Mucosa of descending colon (tissue), 3 donors: ENCODE data around the gene ZNF331. TPM values are rescaled to one million over a fixed set of nuclear protein-coding genes. Genes with fewer than 3 reads are reported as not detected.

Experiments used
- ATAC-seq: fragments of 200-7000 bp; cut with Tn5 transposase; one replicate; pipeline ENCODE4 v1.9.1; 2020; ENCODE audit warnings: mild to moderate bottlenecking, moderate library complexity
- DNase-seq, 3 donors: peaks; one replicate each; pipeline ENCODE4 v3.0.0-alpha.2; 2020
- H3K36me3 ChIP-seq: fragments of 200-600 bp; one replicate; pipeline ENCODE4 v1.8.0; 2021; ENCODE audit warnings: low read depth, mild to moderate bottlenecking
- H3K4me1 ChIP-seq: fragments of 200-600 bp; one replicate; pipeline ENCODE4 v1.8.0; 2021; ENCODE audit warnings: low read depth, mild to moderate bottlenecking
- H3K4me3 ChIP-seq: fragments of 200-600 bp; one replicate; pipeline ENCODE4 v1.8.0; 2021; ENCODE audit warnings: mild to moderate bottlenecking
- H3K9me3 ChIP-seq: fragments of 200-600 bp; one replicate; pipeline ENCODE4 v1.8.0; 2021; ENCODE audit warnings: mild to moderate bottlenecking
- CTCF ChIP-seq: fragments of 200-600 bp; IDR thresholded peaks from one replicate; pipeline ENCODE4 v1.8.0; 2022; ENCODE audit warnings: antibody characterized with exemption, mild to moderate bottlenecking
- intact Hi-C, 2 donors: fragments of 100-400 bp; cut with DNase I in 1 of 2; cut with micrococcal nuclease in 1 of 2; formaldehyde crosslinking; loops; one replicate each; pipeline versions ENCODE4 v1.11.0 to v1.11.1; 2022; cut with DNase I, micrococcal nuclease
- total RNA-seq, 3 donors: library from RNA; stranded (reverse); fragmentation: NEBNext Ultra II Directional in 2 of 3; extraction: Animal tissue kit (Norgen Biotek cat#: 25700) in 2 of 3; gene quantifications; one replicate each; pipeline versions ENCODE4 v1.2.1 to v1.2.4, GENCODE V29; 2021 to 2023
- donor health status: DM: no; HTN: no; CAD: no; lungs with moderate emphysema.
- donor health status: DM: no; HTN: no; CAD: no.
- donor health status: DM: no; HTN: yes; CAD: no.

The ZNF331 gene
- total RNA-seq, 3 donors from 2014 or later, result 4.6 to 18.8 (median 6.1) TPM

- no peaks in the 10 kb centered on the region for H3K4me1 ChIP-seq
- no peaks in the 10 kb centered on the region for H3K36me3 ChIP-seq
- ATAC-seq, result no peak
- no peak for DNase-seq
- TF ChIP-seq CTCF, result no peak
- H3K9me3 ChIP-seq, result peaks cover 16% of the 10 kb centered on the region
- intact Hi-C loops, result no loop called here
- no peak overlapping the region for H3K4me3 ChIP-seq
Measured at GRCh38 chr19:53530622-53531021, 7.3 kb upstream of the ZNF331 start.

- Histone ChIP-seq H3K36me3 (no peaks in the 10 kb centered on the region), H3K4me3 (no peak overlapping the region), H3K9me3 (peaks cover 8% of the 10 kb centered on the region), H3K4me1 (no peaks in the 10 kb centered on the region)
- DNase-seq (no peak), ATAC-seq (no peak)
- intact Hi-C loops, result no loop called here
- no peak for TF ChIP-seq CTCF
Measured at GRCh38 chr19:53531457-53531856, 6.5 kb upstream of the ZNF331 start.

DNA sequence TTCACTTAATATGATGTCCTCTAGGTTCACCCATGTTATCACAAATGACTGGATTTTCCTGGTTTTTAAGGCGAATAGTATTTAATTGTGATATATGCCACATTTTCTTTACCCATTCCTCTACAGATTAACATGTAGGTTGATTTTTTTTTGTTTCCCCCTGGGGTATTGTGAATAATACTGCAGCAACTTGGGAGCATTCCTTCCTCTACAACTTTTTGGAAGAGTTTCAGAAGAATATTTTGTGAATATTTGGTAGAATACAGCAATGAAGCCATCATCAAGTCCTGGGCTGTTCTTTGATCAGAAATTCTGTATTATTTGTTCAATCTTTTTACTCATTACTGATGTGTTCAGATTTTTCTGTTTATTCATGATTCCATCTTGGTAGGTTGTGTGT is 5.6 kb upstream of the ZNF331 start:
- no peak for DNase-seq
- no peak for ATAC-seq
- intact Hi-C loops, result no loop called here
- no peak for TF ChIP-seq CTCF
- Histone ChIP-seq H3K9me3 (peaks cover 5% of the 10 kb centered on the region), H3K4me3 (no peak overlapping the region), H3K4me1 (no peaks in the 10 kb centered on the region), H3K36me3 (no peaks in the 10 kb centered on the region)

DNA sequence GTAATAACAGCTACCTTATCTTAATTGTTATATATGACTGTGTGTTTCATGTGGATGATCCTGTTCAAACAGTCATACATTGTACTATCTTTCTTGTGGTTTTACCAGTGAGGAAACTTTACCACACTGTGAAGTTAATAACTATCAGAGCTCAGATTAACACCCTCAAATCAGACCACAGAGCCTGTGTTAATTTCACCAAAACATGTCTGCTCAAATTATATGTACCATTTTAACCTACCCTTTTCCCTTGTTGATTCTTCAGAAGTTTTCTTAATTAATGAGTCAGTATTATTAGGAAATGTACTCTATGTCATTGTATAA is 1.8 kb upstream of the ZNF331 start:
- TF ChIP-seq CTCF, result no peak
- no peak for DNase-seq
- Histone ChIP-seq H3K4me3 (no peak overlapping the region), H3K36me3 (no peaks in the 10 kb centered on the region), H3K9me3 (no peaks in the 10 kb centered on the region), H3K4me1 (peaks cover 6% of the 10 kb centered on the region)
- intact Hi-C loops, result no loop called here
- no peak for ATAC-seq

GRCh38 chr19:53537121-53537520 is 824 bp upstream of the ZNF331 start:
- Histone ChIP-seq H3K9me3 (no peaks in the 10 kb centered on the region), H3K4me1 (peaks cover 6% of the 10 kb centered on the region), H3K36me3 (no peaks in the 10 kb centered on the region), H3K4me3 (peak overlapping the region; percentile 42)
- intact Hi-C loops, result no loop called here
- ATAC-seq (peak; percentile 9), DNase-seq (no peak)
- TF ChIP-seq CTCF, result no peak

DNA sequence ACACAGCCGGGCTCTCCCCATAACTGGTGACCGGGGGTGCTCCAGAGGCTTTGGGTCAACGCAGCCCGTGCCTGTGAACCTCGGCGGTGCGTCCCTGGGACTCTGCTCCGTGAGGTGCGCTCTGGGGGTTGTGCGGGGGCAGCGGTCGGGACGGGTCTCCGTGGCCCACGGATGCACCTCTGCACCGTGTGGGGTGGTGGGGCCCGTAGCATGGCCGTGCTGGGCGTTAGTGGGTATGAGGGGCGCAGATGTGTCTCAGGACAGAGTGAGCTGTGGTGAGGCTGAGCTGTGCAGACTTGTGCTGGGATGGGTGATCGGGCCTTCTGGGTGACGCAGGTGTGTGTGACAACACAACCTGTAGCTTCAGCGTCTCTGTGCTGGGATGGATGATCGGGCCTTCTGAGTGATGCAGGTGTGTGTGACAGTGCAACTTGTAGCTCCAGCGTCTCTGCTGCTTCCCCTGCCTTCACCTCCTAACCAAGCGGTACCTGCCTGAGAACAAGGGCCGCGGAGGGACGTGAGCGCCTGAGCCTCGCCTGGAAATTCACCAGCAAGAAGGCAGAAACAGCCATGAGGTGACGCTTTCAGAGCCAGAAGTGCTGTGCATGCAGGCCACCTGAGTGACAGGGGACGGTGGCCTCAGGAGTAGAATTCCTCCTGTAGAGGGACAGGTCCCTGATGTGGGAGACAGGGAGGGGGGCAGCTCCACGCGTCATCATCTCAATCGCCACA is 599 bp downstream of the ZNF331 start:
- DNase-seq (no peak), ATAC-seq (peak; percentile 33)
- Histone ChIP-seq H3K4me1 (peaks cover 6% of the 10 kb centered on the region), H3K9me3 (no peaks in the 10 kb centered on the region), H3K4me3 (peak overlapping the region; percentile 42), H3K36me3 (no peaks in the 10 kb centered on the region)
- intact Hi-C loops, result no loop called here
- no peak for TF ChIP-seq CTCF
